Inflammatory macrophage treated with lipopolysaccharide for 1 hour (primary cell): ENCODE measurements around the gene SIGLEC11.

Experiments used
- DNase-seq, 2 donors: peaks; one replicate each; pipeline ENCODE4 v3.0.0-alpha.2; 2020 to 2022

The SIGLEC11 gene

DNA sequence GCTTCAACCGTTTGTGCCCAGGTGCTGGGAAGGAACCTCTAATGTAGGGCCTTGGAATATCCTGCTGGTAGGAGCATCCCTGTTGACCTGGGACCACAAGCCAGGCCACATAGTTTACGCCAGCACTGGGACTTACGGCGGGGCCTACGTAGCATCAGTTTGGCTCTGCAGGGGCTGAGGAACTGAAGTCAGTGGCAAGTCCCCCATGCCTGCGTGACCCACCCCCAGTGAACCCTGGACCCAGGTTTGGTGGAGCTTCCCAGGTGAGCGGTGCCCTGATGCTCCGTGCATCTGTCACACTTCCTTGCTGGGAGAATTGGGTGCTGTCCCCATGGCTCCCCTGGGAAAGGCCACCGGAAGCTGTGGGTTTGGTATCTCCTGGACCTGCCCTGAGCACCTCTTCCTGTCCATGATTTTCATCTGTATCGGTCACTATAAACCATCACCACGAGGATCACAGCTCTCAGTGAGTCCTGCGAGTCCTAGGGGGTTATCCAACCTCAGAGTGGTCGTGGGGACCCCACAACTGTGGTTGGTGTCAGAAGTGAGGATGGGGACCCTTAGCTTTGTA is 9.9 kb downstream of the SIGLEC11 start:
- DNase-seq, result no peak

- no peak for DNase-seq
These were observed 10.4 kb downstream of the SIGLEC11 start for GRCh38 chr19:49950590-49950948.

DNA sequence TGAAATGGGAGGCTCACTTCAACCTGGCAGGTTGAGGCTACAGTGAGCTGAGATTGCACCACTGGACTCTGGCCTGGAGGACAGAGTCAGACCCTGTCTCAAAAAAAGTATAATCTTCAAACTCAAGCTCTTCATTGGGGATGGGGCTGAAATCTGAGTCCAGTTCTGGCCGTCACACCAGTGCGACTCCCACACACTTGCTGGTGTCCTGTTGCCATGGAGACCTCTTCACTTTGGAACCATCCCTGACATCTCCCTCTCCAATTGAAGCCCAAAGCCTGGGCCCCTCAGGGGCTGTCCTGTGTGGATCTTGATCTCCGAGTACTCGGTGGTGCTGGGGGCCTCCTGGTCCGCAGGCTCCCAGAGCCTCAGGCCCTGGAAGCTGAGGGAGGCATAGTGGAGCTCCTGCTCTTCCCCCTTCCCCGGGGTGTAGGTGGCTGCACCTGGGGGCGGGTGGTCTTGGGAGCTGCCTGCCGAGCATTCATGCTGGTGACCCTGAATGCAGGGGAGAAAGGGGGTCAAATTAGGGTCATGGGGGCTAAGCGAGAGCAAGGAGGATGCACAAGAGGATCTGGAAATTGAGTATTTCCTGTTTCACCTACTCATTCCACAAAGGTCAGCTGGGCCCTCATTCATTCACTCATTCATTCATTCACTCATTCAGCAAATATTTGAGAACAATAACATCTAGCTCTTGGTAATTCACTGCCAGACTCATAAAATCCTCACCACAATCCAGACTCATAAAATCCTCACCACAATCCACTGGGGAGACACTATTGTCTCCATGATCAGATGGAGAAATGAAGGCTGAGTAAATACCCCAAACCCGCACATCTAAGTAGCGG is 11.0 kb downstream of the SIGLEC11 start:
- no peak for DNase-seq

DNA sequence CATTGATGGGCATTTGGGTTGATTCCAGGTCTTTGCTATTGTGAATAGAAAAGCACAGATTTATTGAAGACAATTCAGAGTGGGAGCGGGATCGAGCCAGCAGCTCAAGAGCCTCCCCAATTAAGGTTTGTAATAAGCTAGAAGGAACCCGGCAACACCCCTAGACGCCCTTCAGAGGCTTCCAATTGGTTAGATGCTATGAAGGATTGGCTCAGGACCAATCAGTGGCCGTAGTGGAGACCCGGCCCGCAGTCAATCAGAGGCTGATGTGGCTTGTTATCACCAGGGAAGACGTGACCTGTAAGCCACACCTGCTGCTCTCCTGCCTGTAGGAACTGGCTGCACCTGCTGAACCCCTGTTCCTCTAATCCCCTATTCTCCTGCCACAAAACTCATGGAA is 14.6 kb downstream of the SIGLEC11 start:
- no peak for DNase-seq

GRCh38 chr19:49944567-49944966 is 16.4 kb downstream of the SIGLEC11 start:
- peak; percentile 79 for DNase-seq

GRCh38 chr19:49940482-49940791 is 20.5 kb downstream of the SIGLEC11 start:
- no peak for DNase-seq

- DNase-seq, result no peak
These were observed 21.1 kb downstream of the SIGLEC11 start for GRCh38 chr19:49939721-49940481.

DNA sequence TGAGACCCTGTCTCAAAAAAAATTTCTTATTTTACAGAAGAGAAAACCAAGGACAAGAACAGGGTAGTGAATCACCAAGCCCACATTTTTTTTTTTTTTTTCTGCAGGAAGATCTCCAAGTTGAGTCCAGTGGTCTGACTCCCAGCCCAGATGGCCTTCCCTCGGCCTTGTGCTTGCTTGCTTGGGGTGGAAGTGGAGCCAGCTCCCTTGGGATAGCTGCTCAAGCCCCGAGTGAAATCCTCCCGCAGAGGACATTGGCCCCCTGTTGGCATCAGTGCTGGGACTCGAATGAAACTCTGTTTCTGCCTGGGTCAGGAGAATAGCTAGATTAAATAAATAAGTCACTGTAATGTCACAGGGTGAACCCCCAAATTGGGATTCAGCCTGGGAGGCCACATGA is 22.3 kb downstream of the SIGLEC11 start:
- no peak for DNase-seq

GRCh38 chr19:49937750-49938381 is 23.1 kb downstream of the SIGLEC11 start:
- peak; percentile 49 to 94 for DNase-seq

- DNase-seq, result no peak
These were observed 24.4 kb downstream of the SIGLEC11 start for GRCh38 chr19:49936549-49936948.

GRCh38 chr19:49933643-49934042 is 27.3 kb downstream of the SIGLEC11 start:
- no peak for DNase-seq

DNA sequence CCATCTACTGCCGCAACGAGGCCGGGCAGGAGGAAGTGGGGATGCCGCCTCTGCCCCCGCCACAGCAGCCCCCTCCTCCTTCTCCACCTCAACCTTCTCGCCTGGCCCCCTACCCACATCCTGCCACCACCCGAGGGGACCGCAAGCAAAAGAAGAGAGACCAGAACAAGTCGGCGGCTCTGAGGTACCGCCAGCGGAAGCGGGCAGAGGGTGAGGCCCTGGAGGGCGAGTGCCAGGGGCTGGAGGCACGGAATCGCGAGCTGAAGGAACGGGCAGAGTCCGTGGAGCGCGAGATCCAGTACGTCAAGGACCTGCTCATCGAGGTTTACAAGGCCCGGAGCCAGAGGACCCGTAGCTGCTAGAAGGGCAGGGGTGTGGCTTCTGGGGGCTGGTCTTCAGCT is 28.2 kb downstream of the SIGLEC11 start:
- no peak for DNase-seq

- DNase-seq, result no peak
These were observed 28.9 kb downstream of the SIGLEC11 start for GRCh38 chr19:49932041-49932451.

DNA sequence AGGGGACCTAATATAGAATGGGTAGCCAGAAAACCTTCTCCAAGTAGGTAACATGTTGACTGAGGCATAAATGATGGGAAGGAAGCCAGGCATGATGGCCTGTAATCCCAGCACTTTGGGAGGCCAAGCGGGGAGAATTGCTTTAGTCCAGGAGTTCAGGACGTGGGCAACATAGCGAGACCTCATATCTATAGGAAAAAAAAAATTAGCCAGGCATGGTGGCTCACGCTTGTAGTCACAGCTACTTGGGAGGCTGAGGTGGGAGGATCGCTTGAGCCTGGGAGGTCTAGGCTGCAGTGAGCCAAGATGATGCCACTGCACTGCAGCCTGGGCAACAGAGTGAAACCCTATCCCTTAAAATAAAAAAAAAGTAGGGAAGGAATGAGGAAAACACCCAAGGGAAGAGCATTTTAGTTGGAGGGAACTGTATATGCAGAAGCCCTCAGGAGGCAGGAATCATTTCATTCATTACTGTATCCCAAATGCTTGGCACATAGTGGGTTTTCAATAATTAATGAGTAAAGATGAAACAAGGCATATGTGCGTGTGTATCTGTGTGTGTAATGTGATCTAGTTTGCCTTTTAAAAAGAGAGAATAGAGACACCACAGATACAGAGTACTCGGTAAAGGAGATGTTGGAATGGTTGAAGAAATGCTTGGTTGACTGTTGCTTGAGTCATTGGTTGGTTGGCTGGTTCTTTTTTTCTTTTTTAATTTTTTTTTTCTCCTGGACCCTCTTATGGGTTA is 29.5 kb downstream of the SIGLEC11 start:
- no peak for DNase-seq

DNA sequence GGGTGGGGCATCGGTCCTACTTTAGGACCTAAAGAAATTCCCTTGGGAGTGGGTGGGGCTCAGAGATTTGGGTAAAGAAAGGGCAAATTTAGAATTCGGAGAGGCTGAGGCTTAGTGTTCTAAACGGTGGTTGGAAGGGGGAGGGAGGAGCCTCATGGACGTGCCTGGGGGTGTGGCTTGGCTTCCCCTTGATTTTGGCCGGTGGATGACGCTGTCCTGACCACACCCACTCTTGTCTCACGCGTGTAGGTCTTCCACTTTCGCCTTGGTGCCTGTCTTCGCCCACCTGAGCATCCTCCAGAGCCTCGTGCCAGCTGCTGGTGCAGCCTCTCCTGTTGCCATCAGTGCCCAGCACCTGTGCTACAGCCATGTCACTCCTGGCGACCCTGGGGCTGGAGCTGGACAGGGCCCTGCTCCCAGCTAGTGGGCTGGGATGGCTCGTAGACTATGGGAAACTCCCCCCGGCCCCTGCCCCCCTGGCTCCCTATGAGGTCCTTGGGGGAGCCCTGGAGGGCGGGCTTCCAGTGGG is 30.4 kb downstream of the SIGLEC11 start:
- DNase-seq, result peak in 1 of 2 donors; percentile 34

- peak; percentile 91 to 98 for DNase-seq
These were observed 31.1 kb downstream of the SIGLEC11 start for GRCh38 chr19:49929611-49930482.

GRCh38 chr19:49929121-49929610 is 31.8 kb downstream of the SIGLEC11 start, which contains the start of the genes ATF5 and NUP62:
ATF5 (plus strand) TSS chr19:49929205; CDS start chr19:49930851, 1,646 bp downstream.
NUP62 (minus strand) TSS chr19:49929504; CDS start chr19:49909807, 19,697 bp downstream.
- peak; percentile 80 to 94 for DNase-seq

- no peak for DNase-seq
These were observed 33.3 kb downstream of the SIGLEC11 start for GRCh38 chr19:49927526-49928264.

GRCh38 chr19:49926515-49926914 is 34.5 kb downstream of the SIGLEC11 start:
- DNase-seq, result no peak

- DNase-seq, result no peak
These were observed 35.5 kb downstream of the SIGLEC11 start for GRCh38 chr19:49925486-49925885.
